ENCODE results near the gene AP2B1.

AP2B1 gene

DNA sequence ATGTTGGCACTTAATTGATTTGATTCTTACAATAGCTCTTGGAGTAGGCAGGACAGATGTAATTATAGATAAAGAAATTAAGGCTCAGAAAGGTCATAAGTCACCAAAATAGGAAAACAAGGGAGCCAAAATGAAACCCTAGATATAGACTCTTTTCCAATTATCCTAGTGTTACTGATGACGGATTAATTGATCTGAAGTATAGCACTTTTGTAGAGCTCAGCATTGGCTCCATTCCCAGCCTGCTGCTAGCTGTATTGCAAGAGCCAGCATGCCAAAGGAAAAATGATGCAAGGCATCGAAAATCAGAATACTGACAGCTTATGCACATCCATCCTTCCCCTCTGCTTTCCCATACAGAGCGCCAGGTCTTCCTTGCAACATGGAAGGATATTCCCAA is 122.8 kb downstream of the AP2B1 start:
- DNase-seq: peak in 1 of 2 experiments; percentile 61
- TF ChIP-seq GATA1 (IDR thresholded peaks at IDR 0.05; ENCODE audit: low read depth, low read length) (no peak), POLR2A (IDR thresholded peaks at IDR 0.05; ENCODE audit: low read length) (no peak)

GRCh38 chr17:35710950-35711349 is 123.8 kb downstream of the AP2B1 start:
- DNase-seq: no peak
- TF ChIP-seq POLR2A (IDR thresholded peaks at IDR 0.05; ENCODE audit: low read length) (no peak), GATA1 (IDR thresholded peaks at IDR 0.05; ENCODE audit: low read depth, low read length) (no peak)

DNA sequence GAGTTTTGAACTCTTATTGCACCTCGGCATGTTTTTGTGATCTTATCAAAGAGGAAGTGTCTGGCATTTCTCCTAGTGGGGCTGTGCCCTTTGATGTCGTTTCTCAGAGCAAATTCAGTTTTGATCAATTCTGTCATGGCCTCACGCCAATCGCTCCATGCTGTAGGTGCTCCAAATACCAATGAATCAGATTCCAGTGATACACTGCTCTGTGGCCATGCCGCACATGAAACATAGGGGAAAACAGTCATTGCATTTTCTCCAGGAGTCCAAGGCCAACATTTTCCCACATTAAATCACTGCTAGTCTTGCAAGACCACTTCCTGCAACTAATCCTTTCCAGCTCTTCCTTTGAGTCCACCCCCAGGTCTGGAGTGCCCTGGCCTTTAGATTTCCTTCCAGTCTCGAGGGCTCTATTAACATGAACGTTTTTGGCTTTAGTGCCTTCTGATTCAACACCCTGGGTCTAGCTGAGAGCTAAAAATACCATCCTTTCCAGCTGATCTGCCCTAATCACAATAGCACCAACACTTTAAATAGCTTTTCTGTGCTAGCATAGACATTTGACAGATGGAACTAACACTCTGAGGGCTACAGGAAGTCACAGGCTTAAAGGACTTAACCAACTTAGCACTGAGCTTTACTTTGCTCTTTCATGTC is 126.1 kb downstream of the AP2B1 start:
- TF ChIP-seq GATA1 (IDR thresholded peaks at IDR 0.05; ENCODE audit: low read depth, low read length) (no peak), POLR2A (IDR thresholded peaks at IDR 0.05; ENCODE audit: low read length) (no peak)
- no peak for DNase-seq

DNA sequence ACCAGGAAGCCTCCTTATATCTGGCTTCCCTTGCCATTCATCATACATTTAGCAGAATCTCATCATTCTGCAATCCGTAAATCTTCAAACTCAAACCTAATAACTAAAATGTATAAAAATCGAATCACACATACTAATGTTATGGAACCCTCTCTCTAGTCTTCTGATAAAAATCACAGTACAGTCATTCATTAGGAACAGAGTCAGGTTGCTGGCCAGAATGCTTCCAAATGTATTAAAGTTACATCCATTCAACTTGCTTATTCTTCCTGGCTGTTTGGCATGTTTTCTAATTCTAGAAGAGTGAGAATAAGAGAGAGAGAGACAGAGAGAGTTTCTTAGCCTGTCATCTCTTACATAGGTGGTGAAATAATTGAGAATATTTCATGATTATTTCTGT is 127.9 kb downstream of the AP2B1 start:
- TF ChIP-seq POLR2A (IDR thresholded peaks at IDR 0.05; ENCODE audit: low read length) (no peak), GATA1 (IDR thresholded peaks at IDR 0.05; ENCODE audit: low read depth, low read length) (no peak)
- DNase-seq: no peak

DNA sequence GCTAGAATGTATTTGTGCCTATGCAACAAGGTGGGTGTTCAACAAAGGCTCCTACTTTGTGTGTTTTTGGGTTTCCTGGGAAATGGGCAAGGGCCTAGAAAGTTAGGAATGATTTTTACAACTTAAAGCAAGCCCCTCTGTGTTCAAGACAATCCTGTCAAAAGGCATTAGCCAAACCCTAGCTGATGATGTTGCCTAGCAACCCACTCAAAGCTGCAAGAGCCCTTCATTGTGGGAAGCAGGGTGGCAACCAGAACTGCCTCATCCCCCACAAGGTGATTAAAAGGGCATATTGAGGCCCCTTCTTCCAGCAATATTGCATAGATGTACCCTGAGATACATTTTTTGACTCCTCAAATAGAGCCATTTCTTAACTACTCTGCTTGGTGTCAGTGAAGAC is 128.3 kb downstream of the AP2B1 start:
- no peak for TF ChIP-seq GATA1 (IDR thresholded peaks at IDR 0.05; ENCODE audit: low read depth, low read length)
- no peak for TF ChIP-seq POLR2A (IDR thresholded peaks at IDR 0.05; ENCODE audit: low read length)
- no peak for DNase-seq

DNA sequence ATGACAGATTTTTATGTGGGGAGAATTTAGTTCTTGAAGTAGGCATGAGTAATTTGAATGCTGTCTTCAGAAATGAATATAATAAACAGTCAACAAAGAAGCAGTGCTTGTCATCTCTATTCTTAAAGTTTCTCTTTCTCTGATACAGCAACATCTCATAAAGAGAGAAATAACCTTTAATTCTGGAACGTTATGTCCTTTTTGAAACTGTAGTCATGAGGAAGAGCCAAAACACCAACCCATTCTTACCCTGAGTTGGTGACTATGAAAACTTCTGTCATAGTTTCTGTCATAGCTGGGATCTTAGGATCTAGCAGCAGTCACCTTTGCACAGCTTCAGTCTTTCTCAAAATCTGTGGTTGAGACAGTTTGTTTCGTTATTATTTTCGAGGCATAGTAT is 129.1 kb downstream of the AP2B1 start:
- DNase-seq: no peak
- TF ChIP-seq POLR2A (IDR thresholded peaks at IDR 0.05; ENCODE audit: low read length): no peak
- TF ChIP-seq GATA1 (IDR thresholded peaks at IDR 0.05; ENCODE audit: low read depth, low read length): no peak

DNA sequence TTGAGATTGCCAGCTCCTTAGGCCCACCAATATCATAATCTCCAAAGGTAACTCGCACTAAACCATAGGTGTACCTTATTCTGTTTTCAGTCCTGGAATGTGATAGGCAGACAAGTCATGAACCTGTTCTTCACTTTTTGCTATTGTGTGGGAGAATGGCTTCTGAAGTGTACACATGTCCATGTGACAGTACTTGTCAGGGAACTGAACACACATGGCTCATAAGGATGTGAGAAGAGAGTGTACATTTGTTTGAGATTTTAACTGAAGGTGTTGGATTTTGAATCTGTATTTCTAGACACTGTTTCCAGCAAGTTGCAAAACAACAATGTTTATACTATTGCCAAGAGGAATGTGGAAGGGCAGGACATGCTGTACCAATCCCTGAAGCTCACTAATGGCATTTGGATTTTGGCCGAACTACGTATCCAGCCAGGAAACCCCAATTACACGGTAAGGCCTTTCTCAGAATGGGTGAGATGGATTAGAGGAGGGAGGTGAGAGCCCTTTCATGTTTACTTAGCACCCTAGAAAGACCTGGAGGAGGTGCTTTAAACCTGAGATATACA is 129.9 kb downstream of the AP2B1 start:
- TF ChIP-seq POLR2A (IDR thresholded peaks at IDR 0.05; ENCODE audit: low read length) (no peak), GATA1 (IDR thresholded peaks at IDR 0.05; ENCODE audit: low read depth, low read length) (no peak)
- no peak for DNase-seq

DNA sequence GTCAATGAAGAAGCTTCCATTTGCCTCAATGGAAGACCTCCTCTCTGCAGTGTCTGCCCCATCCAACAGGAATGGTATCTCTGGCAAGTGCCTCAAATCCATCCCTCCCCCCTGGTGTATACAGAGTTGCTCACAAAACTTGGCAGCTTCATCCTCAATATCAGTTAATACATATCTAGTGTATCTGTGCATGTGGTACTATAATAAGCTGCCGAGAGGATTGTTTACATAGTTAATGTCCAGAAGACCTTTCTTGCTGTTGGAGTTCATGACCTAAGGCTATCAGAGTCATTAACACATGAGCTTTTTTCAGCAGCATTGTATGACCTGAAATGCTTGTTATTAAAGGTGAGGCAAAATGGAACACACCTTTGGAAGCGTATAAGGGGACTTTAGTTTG is 130.4 kb downstream of the AP2B1 start:
- no peak for DNase-seq

DNA sequence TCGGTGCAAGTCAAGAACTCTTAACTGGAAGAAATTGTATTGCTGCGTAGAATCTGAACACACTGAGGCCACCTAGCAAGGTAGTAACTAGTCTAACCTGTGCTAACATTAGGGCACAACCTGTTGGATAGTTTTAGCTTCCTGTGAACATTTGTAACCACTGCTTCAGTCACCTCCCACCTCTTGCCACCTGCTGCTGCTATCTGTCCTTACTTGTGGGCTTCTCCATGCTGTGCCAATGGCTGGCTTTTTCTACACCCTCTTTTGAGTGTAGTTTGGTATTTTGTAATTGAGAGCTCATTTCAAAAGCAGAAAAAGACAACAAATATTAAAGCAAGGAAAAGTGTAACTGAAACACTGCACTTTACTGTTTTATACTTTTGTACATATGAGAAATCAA is 136.6 kb downstream of the AP2B1 start:
- DNase-seq: no peak
- TF ChIP-seq POLR2A (IDR thresholded peaks at IDR 0.05; ENCODE audit: low read length) (no peak), GATA1 (IDR thresholded peaks at IDR 0.05; ENCODE audit: low read depth, low read length) (no peak)

More for the DNA sequence above, 130.4 kb downstream of the AP2B1 start:
- TF ChIP-seq POLR2A (IDR thresholded peaks at IDR 0.05; ENCODE audit: low read length): no peak
- TF ChIP-seq GATA1 (IDR thresholded peaks at IDR 0.05; ENCODE audit: low read depth, low read length): no peak

DNA sequence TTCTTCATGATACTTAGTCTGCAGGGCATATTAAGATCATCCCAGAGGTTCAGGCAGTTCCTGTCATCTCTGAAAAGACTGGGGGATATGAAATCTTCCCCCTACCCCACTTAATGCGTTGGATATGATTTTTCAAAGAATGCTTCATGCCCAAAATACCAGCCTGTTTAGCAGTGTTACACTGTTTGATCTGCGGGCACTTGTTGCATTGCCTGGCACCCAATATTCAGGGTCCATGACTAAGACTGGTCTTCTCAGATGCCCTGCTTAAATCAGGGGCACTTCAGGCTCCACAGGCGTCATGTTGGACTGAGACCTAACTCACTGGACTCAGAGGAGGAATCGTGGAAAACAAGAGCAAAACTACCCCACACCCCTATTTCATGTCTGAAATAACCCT is 137.9 kb downstream of the AP2B1 start:
- TF ChIP-seq POLR2A (IDR thresholded peaks at IDR 0.05; ENCODE audit: low read length) (no peak), GATA1 (IDR thresholded peaks at IDR 0.05; ENCODE audit: low read depth, low read length) (no peak)
- no peak for DNase-seq

DNA sequence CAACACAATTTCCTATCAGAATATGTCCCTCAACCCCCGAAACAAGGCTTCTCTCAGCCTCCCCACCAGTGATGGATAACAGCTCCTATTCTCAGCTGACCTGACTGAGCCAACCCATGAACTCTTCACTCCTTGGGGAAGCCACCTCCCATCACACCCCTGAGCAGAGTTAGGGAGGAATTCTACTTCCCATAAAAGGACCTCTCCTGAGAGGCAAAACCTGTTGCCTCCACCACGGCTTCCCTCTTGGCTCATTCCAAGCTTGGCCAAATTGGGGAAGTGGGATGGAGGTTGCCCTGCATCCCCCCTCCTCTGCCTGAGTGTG is 138.6 kb downstream of the AP2B1 start:
- no peak for TF ChIP-seq POLR2A (IDR thresholded peaks at IDR 0.05; ENCODE audit: low read length)
- TF ChIP-seq GATA1 (IDR thresholded peaks at IDR 0.05; ENCODE audit: low read depth, low read length): no peak
- DNase-seq: no peak

GRCh38 chr17:35726127-35726952 is 139.2 kb downstream of the AP2B1 start:
- TF ChIP-seq GATA1 (IDR thresholded peaks at IDR 0.05; ENCODE audit: low read depth, low read length): no peak
- no peak for TF ChIP-seq POLR2A (IDR thresholded peaks at IDR 0.05; ENCODE audit: low read length)
- DNase-seq: peak; percentile 22 to 45

DNA sequence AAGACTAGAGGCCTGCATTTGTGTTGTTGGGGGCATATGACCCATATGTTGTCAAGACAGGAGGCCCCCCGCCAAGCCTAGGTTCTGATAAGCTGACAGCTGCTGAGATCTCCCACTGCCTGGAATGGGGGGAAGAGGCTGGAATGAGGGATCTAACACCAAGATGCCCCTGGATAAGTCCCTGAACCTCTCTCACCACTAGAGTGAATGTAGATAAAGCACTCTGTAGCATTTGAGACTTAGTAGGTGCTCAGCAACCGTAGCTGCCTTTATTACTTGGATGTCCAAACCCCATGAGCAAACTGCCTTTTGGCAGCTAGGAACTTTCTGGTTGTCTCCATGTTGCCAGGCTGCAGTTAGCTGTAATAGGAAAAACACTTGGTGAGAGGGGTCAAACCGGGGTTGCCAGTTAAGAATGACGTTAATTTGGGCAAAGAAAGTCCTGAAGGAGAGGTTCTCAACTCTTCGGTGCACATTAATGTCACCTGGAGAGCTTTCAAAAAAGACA is 139.9 kb downstream of the AP2B1 start:
- TF ChIP-seq GATA1 (IDR thresholded peaks at IDR 0.05; ENCODE audit: low read depth, low read length) (no peak), POLR2A (IDR thresholded peaks at IDR 0.05; ENCODE audit: low read length) (no peak)
- no peak for DNase-seq

- no peak for TF ChIP-seq POLR2A (IDR thresholded peaks at IDR 0.05; ENCODE audit: low read length)
- TF ChIP-seq GATA1 (IDR thresholded peaks at IDR 0.05; ENCODE audit: low read depth, low read length): no peak
- DNase-seq: no peak
Measured at GRCh38 chr17:35727635-35728034, 140.5 kb downstream of the AP2B1 start.

All from erythroblast (primary cell).